Ectodermal cell (in vitro differentiated cells): ENCODE data around the gene ECE1.
"Not testable (repeated sequence)": the region's sequence is repeated elsewhere in the genome, so short reads cannot be mapped to it uniquely, and the experiment has no call there.

Experiments used
- H3K27ac ChIP-seq: 2 replicates; pipeline ENCODE4 v1.7.0; 2013; ENCODE audit warnings: mild to moderate bottlenecking, low read depth, low read length; ENCODE audit not compliant: insufficient read depth, poor library complexity, severe bottlenecking
- H3K27me3 ChIP-seq: 2 replicates; pipeline ENCODE4 v1.7.0; 2013; ENCODE audit warnings: mild to moderate bottlenecking, low read length; ENCODE audit not compliant: insufficient read depth, control insufficient read depth, poor library complexity, severe bottlenecking
- H3K36me3 ChIP-seq: one replicate; pipeline ENCODE4 v1.7.0; 2013; ENCODE audit warnings: low read length; ENCODE audit not compliant: control insufficient read depth, insufficient read depth
- H3K4me1 ChIP-seq: one replicate; pipeline ENCODE4 v1.7.0; 2013; ENCODE audit warnings: low read length; ENCODE audit not compliant: control insufficient read depth, insufficient read depth
- H3K4me3 ChIP-seq: 2 replicates; pipeline ENCODE4 v1.7.0; 2013; ENCODE audit warnings: low read depth, low read length, control low read depth; ENCODE audit not compliant: insufficient read depth
- H3K9me3 ChIP-seq: 2 replicates; pipeline ENCODE4 v1.7.0; 2013; ENCODE audit warnings: mild to moderate bottlenecking, low read length, moderate library complexity; ENCODE audit not compliant: control insufficient read depth
- WGBS, 2 experiments: methylation state at CpG; one replicate each; pipeline ENCODE4 v1.1.7; 2013; ENCODE audit warnings: missing lambda C conversion rate in 2 of 2; 5-methylcytosine and 5-hydroxymethylcytosine counted together

The ECE1 gene

GRCh38 chr1:21238141-21238800, 52.0 kb downstream of the ECE1 start:
- Histone ChIP-seq H3K4me1 (peaks cover 19% of the 10 kb centered on the region), H3K9me3 (no peaks in the 10 kb centered on the region), H3K27me3 (no peaks in the 10 kb centered on the region), H3K36me3 (no peaks in the 10 kb centered on the region), H3K4me3 (no peak overlapping the region), H3K27ac (peak overlapping the region; percentile 56)
- 15 to 20% methylated on average over 17 of the region's 17 CpGs for WGBS, 2 experiments

- Histone ChIP-seq H3K4me1 (peaks cover 19% of the 10 kb centered on the region), H3K4me3 (no peak overlapping the region), H3K36me3 (no peaks in the 10 kb centered on the region), H3K27me3 (no peaks in the 10 kb centered on the region), H3K9me3 (no peaks in the 10 kb centered on the region), H3K27ac (peak overlapping the region; percentile 56)
- WGBS, 2 experiments = 78 to 82% methylated on average over 12 of the region's 12 CpGs
These were observed 52.7 kb downstream of the ECE1 start for GRCh38 chr1:21237446-21238088.

GRCh38 chr1:21236178-21236577, 54.1 kb downstream of the ECE1 start:
- Histone ChIP-seq H3K36me3 (no peaks in the 10 kb centered on the region), H3K27ac (no peak overlapping the region), H3K4me3 (no peak overlapping the region), H3K27me3 (no peaks in the 10 kb centered on the region), H3K9me3 (no peaks in the 10 kb centered on the region), H3K4me1 (peaks cover 19% of the 10 kb centered on the region)
- whole genome bisulfite sequencing, 2 experiments = 95 to 96% methylated on average over 25 of the region's 25 CpGs

GRCh38 chr1:21234779-21235178, 55.5 kb downstream of the ECE1 start:
- Histone ChIP-seq H3K27me3 (no peaks in the 10 kb centered on the region), H3K4me3 (no peak overlapping the region), H3K36me3 (no peaks in the 10 kb centered on the region), H3K9me3 (no peaks in the 10 kb centered on the region), H3K4me1 (peaks cover 19% of the 10 kb centered on the region), H3K27ac (no peak overlapping the region)
- WGBS, 2 experiments = 93 to 94% methylated on average over 4 of the region's 4 CpGs

- Histone ChIP-seq H3K4me3 (no peak overlapping the region), H3K36me3 (no peaks in the 10 kb centered on the region), H3K4me1 (peaks cover 12% of the 10 kb centered on the region), H3K9me3 (no peaks in the 10 kb centered on the region), H3K27me3 (no peaks in the 10 kb centered on the region), H3K27ac (no peak overlapping the region)
- 91 to 95% methylated on average over 8 of the region's 8 CpGs for WGBS, 2 experiments
These were observed 56.8 kb downstream of the ECE1 start for GRCh38 chr1:21233490-21233889.

GRCh38 chr1:21232044-21232443, 58.2 kb downstream of the ECE1 start:
- Histone ChIP-seq H3K4me3 (no peak overlapping the region), H3K4me1 (no peaks in the 10 kb centered on the region), H3K27ac (no peak overlapping the region), H3K9me3 (no peaks in the 10 kb centered on the region), H3K36me3 (no peaks in the 10 kb centered on the region), H3K27me3 (no peaks in the 10 kb centered on the region)
- 91 to 96% methylated on average over 3 of the region's 3 CpGs for WGBS, 2 experiments

GRCh38 chr1:21229246-21230000, 60.8 kb downstream of the ECE1 start:
- H3K36me3 ChIP-seq = peaks cover 7% of the 10 kb centered on the region
- no peaks in the 10 kb centered on the region for H3K4me1 ChIP-seq
- no peaks in the 10 kb centered on the region for H3K9me3 ChIP-seq
- no peak overlapping the region for H3K27ac ChIP-seq
- WGBS, 2 experiments = 92 to 96% methylated on average over 4 of the region's 4 CpGs
- no peak overlapping the region for H3K4me3 ChIP-seq
- H3K27me3 ChIP-seq = no peaks in the 10 kb centered on the region

GRCh38 chr1:21228224-21228623, 62.0 kb downstream of the ECE1 start:
- H3K4me1 ChIP-seq, H3K9me3 ChIP-seq, H3K4me3 ChIP-seq, H3K27ac ChIP-seq, H3K36me3 ChIP-seq, H3K27me3 ChIP-seq: not testable (repeated sequence)
- WGBS, 2 experiments = 90 to 95% methylated on average over 7 of the region's 7 CpGs

- H3K27me3 ChIP-seq = no peaks in the 10 kb centered on the region
- H3K36me3 ChIP-seq = peaks cover 7% of the 10 kb centered on the region
- 95 to 96% methylated on average over 33 of the region's 33 CpGs for WGBS, 2 experiments
- no peak overlapping the region for H3K27ac ChIP-seq
- H3K4me1 ChIP-seq = no peaks in the 10 kb centered on the region
- H3K4me3 ChIP-seq = no peak overlapping the region
- no peaks in the 10 kb centered on the region for H3K9me3 ChIP-seq
These were observed 65.2 kb downstream of the ECE1 start for GRCh38 chr1:21225065-21225464.

GRCh38 chr1:21220815-21221214, 69.4 kb downstream of the ECE1 start:
- peaks cover 10% of the 10 kb centered on the region for H3K36me3 ChIP-seq
- H3K27ac ChIP-seq = no peak overlapping the region
- H3K4me3 ChIP-seq = no peak overlapping the region
- 84 to 88% methylated on average over 7 of the region's 7 CpGs for WGBS, 2 experiments
- H3K4me1 ChIP-seq = no peaks in the 10 kb centered on the region
- H3K9me3 ChIP-seq = no peaks in the 10 kb centered on the region
- H3K27me3 ChIP-seq = no peaks in the 10 kb centered on the region
